K562 (cell line): ENCODE results near the gene ACHE. TPM values are rescaled to one million over a fixed set of nuclear protein-coding genes. Genes with fewer than 3 reads are reported as not detected.

Experiments used
- ATF7 ChIP-seq: fragments of 450-650 bp; IDR thresholded peaks from 2 replicates; pipeline ENCODE4 v1.7.1; 2014; ENCODE audit warnings: mild to moderate bottlenecking, moderate library complexity
- EHMT2 ChIP-seq: fragments of 450-650 bp; IDR thresholded peaks from 2 replicates; pipeline ENCODE4 v1.6.1; 2018; ENCODE audit warnings: antibody characterized with exemption
- HDGF ChIP-seq: fragments of 450-650 bp; IDR thresholded peaks from 2 replicates; pipeline ENCODE4 v1.6.1; 2016
- HNRNPL ChIP-seq: fragments of 200-400 bp; formaldehyde crosslinking; IDR thresholded peaks from 2 replicates; pipeline ENCODE4 v1.6.1; 2017; ENCODE audit warnings: low read depth, mild to moderate bottlenecking, low read length
- MECOM ChIP-seq: fragments of 250-450 bp; sonication (Bioruptor Pico); IDR thresholded peaks from 2 replicates; pipeline ENCODE4 v1.8.0; 2022; ENCODE audit warnings: inconsistent platforms
- NFRKB ChIP-seq: fragments of 450-650 bp; IDR thresholded peaks from 2 replicates; pipeline ENCODE4 v1.6.1; 2016; ENCODE audit warnings: low read depth
- PPARD ChIP-seq: fragments of 250-450 bp; sonication (Bioruptor Pico); IDR thresholded peaks from 2 replicates; pipeline ENCODE4 v1.8.0; 2022; ENCODE audit warnings: inconsistent platforms, mild to moderate bottlenecking, moderate library complexity
- RAD21 ChIP-seq, 2 experiments: fragments of 250-450 bp in 1 of 2; fragments of 450-650 bp in 1 of 2; sonication (Bioruptor Pico) in 1 of 2; formaldehyde crosslinking in 1 of 2; IDR thresholded peaks in 1 of 2; conservative IDR thresholded peaks in 1 of 2; 2 replicates each; pipeline versions ENCODE4 v1.4.0 to v1.8.0; 2020 to 2022; ENCODE audit warnings: mild to moderate bottlenecking in 2 of 2, moderate library complexity in 1 of 2
- RAD51 ChIP-seq: fragments of 450-650 bp; IDR thresholded peaks from 2 replicates; pipeline ENCODE4 v1.7.1; 2016; ENCODE audit warnings: low read depth, mild to moderate bottlenecking, borderline replicate concordance
- RBFOX2 ChIP-seq: fragments of 200-400 bp; formaldehyde crosslinking; IDR thresholded peaks from 2 replicates; pipeline ENCODE4 v1.6.1; 2017; ENCODE audit warnings: low read depth, mild to moderate bottlenecking, low read length, moderate library complexity
- RFX7 ChIP-seq: fragments of 250-450 bp; sonication (Bioruptor Pico); IDR thresholded peaks from 2 replicates; pipeline ENCODE4 v1.5.1; 2021; ENCODE audit warnings: mild to moderate bottlenecking
- SAFB ChIP-seq: fragments of 200-400 bp; formaldehyde crosslinking; IDR thresholded peaks from 2 replicates; pipeline ENCODE4 v1.6.1; 2017; ENCODE audit warnings: low read depth, low read length, borderline replicate concordance
- SRSF1 ChIP-seq: fragments of 200-400 bp; formaldehyde crosslinking; IDR thresholded peaks from 2 replicates; pipeline ENCODE4 v1.6.1; 2017; ENCODE audit warnings: mild to moderate bottlenecking, low read depth, low read length, moderate library complexity
- ZNF316 ChIP-seq: fragments of 450-650 bp; IDR thresholded peaks from 2 replicates; pipeline ENCODE4 v1.6.1; 2016
- ZNF75A ChIP-seq: fragments of 450-650 bp; formaldehyde crosslinking; IDR thresholded peaks from 2 replicates; pipeline ENCODE4 v1.4.0; 2020; ENCODE audit warnings: mild to moderate bottlenecking
- polyA plus RNA-seq, 8 experiments: library from polyadenylated mRNA; depleted of rRNA in 4 of 8; stranded (reverse) in 5 of 8; unstranded in 3 of 8; fragments of >200 nt; fragmentation: Nextera tagmentation in 2 of 8; fragmentation: Illumina TruSeq in 1 of 8; extraction: Ambion mirVana in 2 of 8; extraction: Trizol in 1 of 8; gene quantifications; 2 replicates each; pipeline versions ENCODE4 v1.2.1 to v1.2.3, GENCODE V29; 2011 to 2014; ENCODE audit warnings: inconsistent platforms in 1 of 8, missing spikeins in 1 of 8
- total RNA-seq, 7 experiments: library from RNA; depleted of rRNA in 6 of 7; stranded (reverse); fragments of >200 nt in 6 of 7; fragmentation: Illumina TruSeq in 2 of 7; extraction: Trizol in 2 of 7; gene quantifications; 2 replicates each; pipeline versions ENCODE4 v1.2.1 to v1.2.3, GENCODE V29; 2011 to 2021; ENCODE audit warnings: low replicate concordance in 1 of 7
- TF ChIP-seq, protein P1 (sequence below): fragments of 200-800 bp; sonication (Bioruptor generic); IDR thresholded peaks from 2 replicates; pipeline ENCODE4 v1.6.1; 2016; ENCODE audit warnings: missing genetic modification characterization, missing compliant biosample characterization
- TF ChIP-seq, protein P2 (sequence below): fragments of 450-650 bp; IDR thresholded peaks from 2 replicates; pipeline ENCODE4 v1.6.1; 2018; ENCODE audit warnings: mild to moderate bottlenecking, low read depth; ENCODE audit not compliant: partially characterized antibody
- TF ChIP-seq, protein P3 (sequence below): fragments of 200-400 bp; formaldehyde crosslinking; IDR thresholded peaks from 2 replicates; pipeline ENCODE4 v1.6.1; 2017; ENCODE audit warnings: mild to moderate bottlenecking, low read depth, low read length, moderate library complexity
- TF ChIP-seq, protein P4 (sequence below): sonication (generic); formaldehyde crosslinking; IDR thresholded peaks from 2 replicates; pipeline ENCODE4 v1.8.0; 2022; ENCODE audit warnings: mild to moderate bottlenecking, low read depth, missing genetic modification reagents

ACHE gene
- total and polyA plus RNA-seq, 9 of the 15 experiments (the other 6 are each of a cell fraction or from before 2014, with no cell fraction given), result 0.04 to 8.8 (median 1.9) TPM

DNA sequence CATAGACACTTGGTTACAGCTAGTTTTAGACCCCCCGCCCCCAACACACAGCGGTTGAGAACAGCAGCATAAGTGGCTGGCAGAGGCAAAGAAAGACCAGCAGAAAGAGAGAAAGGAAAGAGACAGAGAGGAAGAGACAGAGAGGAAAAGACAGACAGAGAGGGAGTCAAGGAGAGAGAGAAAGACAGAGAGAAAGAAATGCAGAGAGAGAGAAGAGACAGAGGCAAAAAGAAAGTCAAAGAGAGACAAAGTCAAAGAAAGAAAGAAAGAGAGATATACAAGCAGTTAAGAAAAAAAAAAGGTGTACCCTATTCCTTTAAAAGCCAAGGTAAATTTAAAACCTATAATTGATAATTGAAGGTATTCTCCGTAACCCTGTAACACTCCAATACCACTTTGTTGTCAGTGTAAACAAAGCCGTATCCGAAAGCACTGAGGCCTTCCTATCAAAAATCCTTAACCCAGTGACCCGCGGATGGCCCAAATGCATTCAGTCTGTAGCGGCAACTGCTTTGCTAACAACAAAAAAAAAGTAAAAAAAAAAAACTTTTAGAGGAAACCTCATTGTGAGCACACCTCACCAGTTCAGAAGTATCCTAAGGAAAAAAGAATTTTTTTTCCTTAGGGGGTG, 55.1 kb downstream of the ACHE start (continued):
- TF ChIP-seq HNRNPL (no peak), RAD51 (no peak), ZNF316 (no peak; the same call in 1 of the 2 replicates), RAD21 (CRISPR knock-in tag; conservative IDR thresholded peaks at IDR 0.05 in 1 of 2, IDR thresholded peaks at IDR 0.05 in 1 of 2) (no peak), RBFOX2 (no peak), EHMT2 (peak; percentile 84), NFRKB (peak; percentile 84), HDGF (peak; percentile 90), RFX7 (CRISPR knock-in tag) (no peak), ATF7 (no peak), MECOM (no peak), ZNF75A (CRISPR knock-in tag) (no peak), PPARD (CRISPR knock-in tag) (no peak), SRSF1 (no peak), SAFB (no peak)
- TF ChIP-seq, protein P1, sequence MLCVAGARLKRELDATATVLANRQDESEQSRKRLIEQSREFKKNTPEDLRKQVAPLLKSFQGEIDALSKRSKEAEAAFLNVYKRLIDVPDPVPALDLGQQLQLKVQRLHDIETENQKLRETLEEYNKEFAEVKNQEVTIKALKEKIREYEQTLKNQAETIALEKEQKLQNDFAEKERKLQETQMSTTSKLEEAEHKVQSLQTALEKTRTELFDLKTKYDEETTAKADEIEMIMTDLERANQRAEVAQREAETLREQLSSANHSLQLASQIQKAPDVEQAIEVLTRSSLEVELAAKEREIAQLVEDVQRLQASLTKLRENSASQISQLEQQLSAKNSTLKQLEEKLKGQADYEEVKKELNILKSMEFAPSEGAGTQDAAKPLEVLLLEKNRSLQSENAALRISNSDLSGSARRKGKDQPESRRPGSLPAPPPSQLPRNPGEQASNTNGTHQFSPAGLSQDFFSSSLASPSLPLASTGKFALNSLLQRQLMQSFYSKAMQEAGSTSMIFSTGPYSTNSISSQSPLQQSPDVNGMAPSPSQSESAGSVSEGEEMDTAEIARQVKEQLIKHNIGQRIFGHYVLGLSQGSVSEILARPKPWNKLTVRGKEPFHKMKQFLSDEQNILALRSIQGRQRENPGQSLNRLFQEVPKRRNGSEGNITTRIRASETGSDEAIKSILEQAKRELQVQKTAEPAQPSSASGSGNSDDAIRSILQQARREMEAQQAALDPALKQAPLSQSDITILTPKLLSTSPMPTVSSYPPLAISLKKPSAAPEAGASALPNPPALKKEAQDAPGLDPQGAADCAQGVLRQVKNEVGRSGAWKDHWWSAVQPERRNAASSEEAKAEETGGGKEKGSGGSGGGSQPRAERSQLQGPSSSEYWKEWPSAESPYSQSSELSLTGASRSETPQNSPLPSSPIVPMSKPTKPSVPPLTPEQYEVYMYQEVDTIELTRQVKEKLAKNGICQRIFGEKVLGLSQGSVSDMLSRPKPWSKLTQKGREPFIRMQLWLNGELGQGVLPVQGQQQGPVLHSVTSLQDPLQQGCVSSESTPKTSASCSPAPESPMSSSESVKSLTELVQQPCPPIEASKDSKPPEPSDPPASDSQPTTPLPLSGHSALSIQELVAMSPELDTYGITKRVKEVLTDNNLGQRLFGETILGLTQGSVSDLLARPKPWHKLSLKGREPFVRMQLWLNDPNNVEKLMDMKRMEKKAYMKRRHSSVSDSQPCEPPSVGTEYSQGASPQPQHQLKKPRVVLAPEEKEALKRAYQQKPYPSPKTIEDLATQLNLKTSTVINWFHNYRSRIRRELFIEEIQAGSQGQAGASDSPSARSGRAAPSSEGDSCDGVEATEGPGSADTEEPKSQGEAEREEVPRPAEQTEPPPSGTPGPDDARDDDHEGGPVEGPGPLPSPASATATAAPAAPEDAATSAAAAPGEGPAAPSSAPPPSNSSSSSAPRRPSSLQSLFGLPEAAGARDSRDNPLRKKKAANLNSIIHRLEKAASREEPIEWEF, result no peak
- TF ChIP-seq, protein P2, sequence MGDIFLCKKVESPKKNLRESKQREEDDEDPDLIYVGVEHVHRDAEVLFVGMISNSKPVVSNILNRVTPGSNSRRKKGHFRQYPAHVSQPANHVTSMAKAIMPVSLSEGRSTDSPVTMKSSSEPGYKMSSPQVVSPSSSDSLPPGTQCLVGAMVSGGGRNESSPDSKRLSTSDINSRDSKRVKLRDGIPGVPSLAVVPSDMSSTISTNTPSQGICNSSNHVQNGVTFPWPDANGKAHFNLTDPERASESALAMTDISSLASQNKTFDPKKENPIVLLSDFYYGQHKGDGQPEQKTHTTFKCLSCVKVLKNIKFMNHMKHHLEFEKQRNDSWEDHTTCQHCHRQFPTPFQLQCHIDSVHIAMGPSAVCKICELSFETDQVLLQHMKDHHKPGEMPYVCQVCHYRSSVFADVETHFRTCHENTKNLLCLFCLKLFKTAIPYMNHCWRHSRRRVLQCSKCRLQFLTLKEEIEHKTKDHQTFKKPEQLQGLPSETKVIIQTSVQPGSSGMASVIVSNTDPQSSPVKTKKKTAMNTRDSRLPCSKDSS, result peak; percentile 48
- TF ChIP-seq, protein P3, sequence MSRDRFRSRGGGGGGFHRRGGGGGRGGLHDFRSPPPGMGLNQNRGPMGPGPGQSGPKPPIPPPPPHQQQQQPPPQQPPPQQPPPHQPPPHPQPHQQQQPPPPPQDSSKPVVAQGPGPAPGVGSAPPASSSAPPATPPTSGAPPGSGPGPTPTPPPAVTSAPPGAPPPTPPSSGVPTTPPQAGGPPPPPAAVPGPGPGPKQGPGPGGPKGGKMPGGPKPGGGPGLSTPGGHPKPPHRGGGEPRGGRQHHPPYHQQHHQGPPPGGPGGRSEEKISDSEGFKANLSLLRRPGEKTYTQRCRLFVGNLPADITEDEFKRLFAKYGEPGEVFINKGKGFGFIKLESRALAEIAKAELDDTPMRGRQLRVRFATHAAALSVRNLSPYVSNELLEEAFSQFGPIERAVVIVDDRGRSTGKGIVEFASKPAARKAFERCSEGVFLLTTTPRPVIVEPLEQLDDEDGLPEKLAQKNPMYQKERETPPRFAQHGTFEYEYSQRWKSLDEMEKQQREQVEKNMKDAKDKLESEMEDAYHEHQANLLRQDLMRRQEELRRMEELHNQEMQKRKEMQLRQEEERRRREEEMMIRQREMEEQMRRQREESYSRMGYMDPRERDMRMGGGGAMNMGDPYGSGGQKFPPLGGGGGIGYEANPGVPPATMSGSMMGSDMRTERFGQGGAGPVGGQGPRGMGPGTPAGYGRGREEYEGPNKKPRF, result no peak
- TF ChIP-seq, protein P4, sequence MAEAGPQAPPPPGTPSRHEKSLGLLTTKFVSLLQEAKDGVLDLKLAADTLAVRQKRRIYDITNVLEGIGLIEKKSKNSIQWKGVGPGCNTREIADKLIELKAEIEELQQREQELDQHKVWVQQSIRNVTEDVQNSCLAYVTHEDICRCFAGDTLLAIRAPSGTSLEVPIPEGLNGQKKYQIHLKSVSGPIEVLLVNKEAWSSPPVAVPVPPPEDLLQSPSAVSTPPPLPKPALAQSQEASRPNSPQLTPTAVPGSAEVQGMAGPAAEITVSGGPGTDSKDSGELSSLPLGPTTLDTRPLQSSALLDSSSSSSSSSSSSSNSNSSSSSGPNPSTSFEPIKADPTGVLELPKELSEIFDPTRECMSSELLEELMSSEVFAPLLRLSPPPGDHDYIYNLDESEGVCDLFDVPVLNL, result no peak
